Heart right ventricle (tissue), 16 donors: ENCODE measurements around the gene CNKSR2. TPM values are rescaled to one million over a fixed set of nuclear protein-coding genes. Genes with fewer than 3 reads are reported as not detected.

Source experiments
- ATAC-seq, 8 donors: fragments of 200-7000 bp; cut with Tn5 transposase; one replicate each; pipeline ENCODE4 v1.9.1; 2020; ENCODE audit warnings: mild to moderate bottlenecking in 8 of 8, moderate library complexity in 8 of 8, moderate number of reproducible peaks in 1 of 8
- DNase-seq, 2 donors: peaks; one replicate each; pipeline ENCODE4 v3.0.0-alpha.2; 2020
- H3K27ac ChIP-seq, 10 donors: fragments of 200-600 bp; sonication (generic) in 2 of 10; one replicate each; pipeline versions ENCODE4 v1.5.0 to v1.8.0; 2020 to 2022; ENCODE audit warnings: mild to moderate bottlenecking in 3 of 10
- H3K27me3 ChIP-seq, 7 donors: fragments of 200-600 bp; one replicate each; pipeline ENCODE4 v1.8.0; 2021 to 2022; ENCODE audit warnings: mild to moderate bottlenecking in 2 of 7
- H3K36me3 ChIP-seq, 9 donors: fragments of 200-600 bp; sonication (generic) in 1 of 9; one replicate each; pipeline versions ENCODE4 v1.5.0 to v1.8.0; 2020 to 2022; ENCODE audit warnings: mild to moderate bottlenecking in 2 of 9
- H3K4me1 ChIP-seq, 9 donors: fragments of 200-600 bp; sonication (generic) in 1 of 9; one replicate each; pipeline versions ENCODE4 v1.5.0 to v1.8.0; 2020 to 2022; ENCODE audit warnings: mild to moderate bottlenecking in 4 of 9
- H3K4me3 ChIP-seq, 10 donors: fragments of 200-600 bp; sonication (generic) in 2 of 10; one replicate each; pipeline versions ENCODE4 v1.5.0 to v1.8.0; 2020 to 2022; ENCODE audit warnings: mild to moderate bottlenecking in 7 of 10, moderate library complexity in 2 of 10
- H3K9me3 ChIP-seq, 11 donors: fragments of 200-600 bp in 10 of 11; sonication (generic) in 2 of 11; one replicate each; pipeline versions ENCODE4 v1.5.0 to v1.8.0; 2013 to 2022; ENCODE audit warnings: mild to moderate bottlenecking in 2 of 11, control low read depth in 1 of 11, moderate library complexity in 1 of 11
- CTCF ChIP-seq, 9 donors: fragments of 200-600 bp; sonication (generic) in 2 of 9; IDR thresholded peaks; one replicate each; pipeline versions ENCODE4 v1.5.0 to v1.8.0; 2021 to 2022; ENCODE audit warnings: antibody characterized with exemption in 9 of 9, mild to moderate bottlenecking in 5 of 9, moderate library complexity in 1 of 9
- WGBS, 2 donors: extraction: QIAGEN DNeasy Blood & Tissue Kit; methylation state at CpG; one replicate each; pipeline ENCODE4 v1.1.7; 2013; ENCODE audit warnings: inconsistent platforms in 1 of 2; 5-methylcytosine and 5-hydroxymethylcytosine counted together
- intact Hi-C, 10 donors: fragments of 100-400 bp; cut with DNase I; formaldehyde crosslinking; loops; one replicate each; pipeline versions ENCODE4 v1.11.1 to v1.14.2; 2022
- polyA plus RNA-seq, 2 donors: library from polyadenylated mRNA; stranded (reverse); fragments of 200-250 nt; gene quantifications; one replicate each; pipeline ENCODE4 v1.2.3, GENCODE V29; 2013
- total RNA-seq, 10 donors: library from RNA; stranded (reverse); fragmentation: NEBNext Ultra II Directional in 3 of 10; extraction: Animal tissue kit (Norgen Biotek cat#: 25700) in 3 of 10; gene quantifications; one replicate each; pipeline versions ENCODE4 v1.2.1 to v1.2.4, GENCODE V29; 2021 to 2023
- donor health status: Arrhythmogenic right ventricular cardiomyopathy.
- donor health status: ischemic (EF 13 %, LVEDD 7.1; RV severe dilation, severe dysfunction).
- donor health status: healthy with polysubstance abuse.
- donor health status: DM: no; HTN: yes; CAD: no.
- donor health status: DM: no; HTN: no; CAD: no.
- donor health status: ischemic (EF 25% LVEDD 6.9; RV normal size, moderate dysfunction).
- donor health status: ischemic (EF 25% LVEDD 5.7; RV mildly dilated, moderate dysfunction).
- donor health status: healthy.
- donor health status: DM: yes; HTN: yes; CAD: no.
- donor health status: Ischemic cardiomyopathy.
- donor health status: ischemic (EF 35%, LVEDD 5.7; RV mildly dilated, moderate dysfunction).
- donor health status: nonischemic (EF 11% LVEDD 7.7; RV severe dilation, severe dysfunction).
- donor health status: DM: yes; HTN: yes; CAD: no.
- donor health status: PGD.
- donor health status: ischemic (EF 29% LVEDD 5.4; RV normal size, mild dysfunction).
- donor health status: nonischemic (EF 23%, LVEDD 6.1; RV moderate dilation, normal function).

The CNKSR2 gene
- total and polyA plus RNA-seq, 12 donors = 0.03 to 1.6 (median 0.44) TPM

DNA sequence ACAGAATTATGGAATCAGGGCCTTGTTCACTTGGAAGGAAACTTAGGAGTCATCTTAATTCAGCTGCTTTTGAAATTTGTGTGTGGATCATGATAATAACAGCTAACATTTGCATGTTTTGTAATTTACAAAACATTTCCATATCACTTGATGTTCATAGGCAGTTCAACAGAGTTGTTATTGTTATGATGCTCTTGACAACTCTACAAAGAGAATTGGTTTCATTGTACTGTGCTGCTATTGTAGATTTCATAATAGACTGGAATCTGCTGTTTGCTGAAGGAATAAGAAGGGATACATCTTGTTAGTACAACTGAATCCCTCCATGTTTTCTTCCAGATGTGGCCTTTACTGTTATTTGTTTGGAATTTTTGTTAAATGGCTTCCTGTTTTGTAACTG is 83.5 kb downstream of the CNKSR2 start:
- Histone ChIP-seq H3K27me3 (no peaks in the 10 kb centered on the region), H3K27ac (no peak overlapping the region), H3K9me3 (no peaks in the 10 kb centered on the region), H3K36me3 (no peaks in the 10 kb centered on the region), H3K4me3 (no peak overlapping the region), H3K4me1 (no peaks in the 10 kb centered on the region)
- intact Hi-C loops = no loop called here
- no peak for ATAC-seq
- DNase-seq = no peak
- no peak for TF ChIP-seq CTCF (IDR thresholded peaks at IDR 0.05)

- Histone ChIP-seq H3K4me3 (no peak overlapping the region), H3K27ac (no peak overlapping the region), H3K27me3 (no peaks in the 10 kb centered on the region), H3K4me1 (no peaks in the 10 kb centered on the region), H3K9me3 (no peaks in the 10 kb centered on the region), H3K36me3 (no peaks in the 10 kb centered on the region)
- intact Hi-C loops = no loop called here
- ATAC-seq (no peak), DNase-seq (no peak)
- WGBS, 2 donors = 59 to 66% methylated on average over 1 of the region's 1 CpG
- no peak for TF ChIP-seq CTCF (IDR thresholded peaks at IDR 0.05)
Observed at GRCh38 chrX:21469071-21469470, 94.9 kb downstream of the CNKSR2 start.

GRCh38 chrX:21476909-21477308 is 102.7 kb downstream of the CNKSR2 start:
- DNase-seq = no peak
- WGBS, 2 donors = 53 to 68% methylated on average over 2 of the region's 2 CpGs
- no peak overlapping the region for H3K27ac ChIP-seq
- no peak for ATAC-seq
- H3K4me3 ChIP-seq = no peak overlapping the region
- no peaks in the 10 kb centered on the region for H3K27me3 ChIP-seq
- H3K9me3 ChIP-seq = no peaks in the 10 kb centered on the region
- no peak for TF ChIP-seq CTCF (IDR thresholded peaks at IDR 0.05)
- H3K4me1 ChIP-seq = no peaks in the 10 kb centered on the region
- intact Hi-C loops = loop anchor here in 3 of 10 donors (5.0 to 10.0 kb wide), 4 partner anchors 802 to 952 kb away; no protein-coding TSS in a partner anchor
- no peaks in the 10 kb centered on the region for H3K36me3 ChIP-seq

GRCh38 chrX:21479695-21480270 is 105.6 kb downstream of the CNKSR2 start:
- peak in 4 of 8 donors; percentile 30 to 69 (median 48) for ATAC-seq
- peak in 1 of 2 donors; percentile 3 for DNase-seq
- 15 to 25% methylated on average over 2 of the region's 2 CpGs for WGBS, 2 donors
- peak in 8 of 9 donors; percentile 29 to 67 (median 58) for TF ChIP-seq CTCF (IDR thresholded peaks at IDR 0.05)
- no peaks in the 10 kb centered on the region for H3K36me3 ChIP-seq
- H3K4me1 ChIP-seq = no peaks in the 10 kb centered on the region
- H3K27me3 ChIP-seq = no peaks in the 10 kb centered on the region
- H3K9me3 ChIP-seq = no peaks in the 10 kb centered on the region
- intact Hi-C loops = loop anchor here in 8 of 10 donors (2.0 to 10.0 kb wide), 6 partner anchors 805 to 955 kb away; no protein-coding TSS in a partner anchor
- no peak overlapping the region for H3K27ac ChIP-seq
- H3K4me3 ChIP-seq = no peak overlapping the region
